HG03280 (cell line): ENCODE measurements around the gene ALPP.
"Not testable (repeated sequence)": the region's sequence is repeated elsewhere in the genome, so short reads cannot be mapped to it uniquely, and the experiment has no call there.

ENCODE experiments used
- ATAC-seq: cut with Tn5 transposase; IDR thresholded peaks from one replicate; pipeline ENCODE4 v1.9.1; 2021; ENCODE audit warnings: mild to moderate bottlenecking, moderate library complexity; ENCODE audit not compliant: unreplicated experiment

ALPP gene

DNA sequence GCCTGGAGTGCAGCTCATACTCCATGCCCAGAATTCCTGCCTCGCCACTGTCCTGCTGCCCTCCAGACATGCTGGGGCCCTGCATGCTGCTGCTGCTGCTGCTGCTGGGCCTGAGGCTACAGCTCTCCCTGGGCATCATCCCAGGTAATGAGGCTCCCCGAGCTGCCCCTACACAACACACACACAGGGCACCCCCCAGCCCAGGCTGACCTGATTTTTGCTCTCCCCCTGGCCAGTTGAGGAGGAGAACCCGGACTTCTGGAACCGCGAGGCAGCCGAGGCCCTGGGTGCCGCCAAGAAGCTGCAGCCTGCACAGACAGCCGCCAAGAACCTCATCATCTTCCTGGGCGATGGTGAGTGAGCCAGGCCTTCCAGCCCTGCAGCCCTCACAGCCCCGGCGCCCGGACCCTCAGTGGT, at the start of gene ALPP:
ALPP (plus strand) TSS at position 17 of the 417 bp plus-strand sequence; CDS start at position 69, 52 bp downstream.
- ATAC-seq, result not testable (repeated sequence)

DNA sequence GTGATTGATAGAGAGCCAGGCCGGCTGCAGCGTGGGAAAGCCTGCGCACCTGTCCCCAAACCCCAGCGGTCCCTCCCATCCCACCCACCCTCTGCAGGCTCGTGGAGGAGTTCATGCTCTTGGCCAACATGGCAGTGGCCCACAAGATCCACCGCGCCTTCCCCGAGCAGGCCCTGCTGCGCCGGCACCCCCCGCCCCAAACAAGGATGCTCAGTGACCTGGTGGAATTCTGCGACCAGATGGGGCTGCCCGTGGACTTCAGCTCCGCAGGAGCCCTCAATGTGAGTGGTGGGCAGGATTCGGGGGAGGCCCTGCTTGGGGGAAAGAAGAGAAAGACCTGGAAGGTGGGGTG, 48.9 kb upstream of the ALPP start:
- ATAC-seq, result no peak

DNA sequence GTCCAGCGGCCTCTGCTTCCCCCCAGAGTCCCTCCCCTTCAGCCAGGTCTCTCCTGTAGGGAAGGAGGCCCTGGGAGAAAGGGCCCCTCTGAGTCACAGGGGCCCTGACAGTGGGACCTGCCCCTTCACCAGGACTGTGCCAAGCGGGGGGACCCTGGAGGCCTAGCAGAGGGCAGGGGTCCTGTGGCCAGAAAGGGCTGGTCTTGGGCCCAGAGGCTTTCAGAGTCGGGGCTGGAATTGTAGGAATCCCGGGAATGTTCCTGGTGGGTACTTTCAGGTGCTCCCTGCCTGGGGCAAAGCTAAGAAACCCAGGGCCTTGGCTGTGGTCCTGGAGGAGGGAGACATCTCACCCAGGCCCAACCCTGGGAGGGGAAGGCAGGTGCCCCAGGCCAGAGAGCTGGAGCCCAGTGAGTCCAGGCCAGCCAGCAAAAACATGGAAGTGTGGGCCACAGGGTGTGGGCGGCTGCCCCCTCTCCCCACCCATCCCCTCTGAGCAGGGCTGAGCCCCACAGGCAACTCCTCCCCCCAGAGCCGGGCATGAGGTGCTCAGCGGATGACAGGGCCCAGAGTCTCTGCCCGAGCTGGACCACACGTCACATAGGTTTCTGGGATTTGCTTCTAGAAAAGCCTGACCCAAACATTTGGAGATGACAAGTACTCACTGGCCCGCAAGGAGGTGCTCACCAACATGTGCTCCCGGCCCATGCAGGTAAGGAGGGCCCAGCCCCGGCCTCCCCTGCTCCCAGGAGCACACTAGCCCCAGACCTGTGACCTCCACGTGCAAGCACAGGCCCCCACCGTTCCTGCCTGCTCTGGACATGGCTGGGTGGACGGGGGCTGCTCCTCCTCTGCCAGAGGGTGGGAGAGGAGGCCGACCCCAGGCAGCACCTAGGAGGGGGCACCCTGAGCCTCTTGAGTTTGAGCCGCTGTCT, 48.2 kb upstream of the ALPP start:
- no peak for ATAC-seq

DNA sequence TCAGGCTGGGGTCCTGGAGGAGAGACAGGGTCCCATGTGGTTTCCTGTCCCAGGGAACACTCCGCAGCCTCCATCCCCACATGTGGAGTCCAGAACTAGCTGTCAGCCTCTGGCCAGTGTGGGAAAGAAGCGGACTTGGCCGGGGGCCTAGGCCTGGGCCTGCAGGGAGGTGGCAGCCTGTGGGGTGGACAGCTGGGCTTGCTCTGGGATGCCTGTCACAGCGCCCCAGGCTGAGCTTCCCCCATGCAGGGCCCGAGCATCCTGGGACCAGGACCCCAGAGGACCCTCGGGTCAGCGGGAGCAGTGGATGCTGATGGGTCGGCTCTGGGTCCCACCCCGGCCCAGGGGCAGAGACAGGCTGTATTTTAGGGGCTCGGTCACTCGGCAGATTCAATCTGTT, 47.5 kb upstream of the ALPP start:
- ATAC-seq, result not testable (repeated sequence)

DNA sequence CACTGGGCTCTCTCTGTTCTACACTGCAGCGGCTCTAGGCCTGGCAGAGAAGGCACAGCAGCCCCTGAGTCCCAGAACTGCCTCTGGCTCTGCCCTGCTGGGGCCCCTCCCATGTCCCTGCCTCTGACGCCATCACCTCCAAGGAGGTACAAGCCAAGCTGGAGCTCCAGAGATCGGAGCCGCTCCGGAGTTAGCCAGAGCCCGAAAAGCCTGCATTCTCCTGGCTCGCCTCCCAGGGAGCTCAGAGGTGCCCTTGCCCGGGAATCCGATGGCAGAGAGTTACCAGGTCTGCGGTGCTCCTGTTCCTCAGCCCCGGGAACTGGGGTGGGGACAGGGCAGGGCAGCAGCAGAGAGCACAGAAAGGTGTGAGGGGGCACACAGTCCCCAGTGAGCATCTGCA, 46.9 kb upstream of the ALPP start:
- ATAC-seq, result not testable (repeated sequence)

DNA sequence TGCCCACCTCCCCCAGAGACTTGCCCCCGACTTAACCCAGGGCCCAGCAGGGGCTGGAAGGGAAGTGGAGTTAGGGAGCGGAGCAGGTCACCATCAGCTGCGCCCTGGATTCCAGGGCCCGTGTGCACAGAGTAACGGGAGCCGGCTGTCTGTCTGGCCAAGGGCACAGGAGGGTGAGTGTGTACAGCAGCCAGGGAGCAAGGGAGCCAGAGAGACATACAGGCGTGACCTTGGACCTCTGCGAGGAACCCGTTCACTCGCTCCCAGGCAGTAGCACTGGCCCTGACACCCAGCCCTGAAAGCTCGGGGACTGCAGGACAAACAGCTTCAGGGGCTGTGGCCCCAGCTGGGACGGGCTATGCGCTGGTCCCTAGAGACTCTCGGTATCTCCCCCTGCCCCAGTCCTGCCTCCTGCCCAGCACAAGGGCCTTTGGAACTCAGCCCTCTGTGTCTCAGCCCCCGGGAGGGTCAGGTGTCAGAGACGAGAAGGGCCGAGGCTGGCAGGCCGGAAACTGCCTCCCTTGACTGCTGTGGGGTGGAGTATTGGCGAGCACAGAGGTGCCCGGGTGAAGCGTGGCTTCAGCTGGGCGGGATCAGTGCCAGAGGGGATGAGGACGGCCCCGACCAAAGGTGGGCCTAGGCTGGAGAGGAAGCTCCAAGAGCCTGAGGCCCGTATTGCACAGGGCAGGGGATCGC, 46.2 kb upstream of the ALPP start:
- ATAC-seq, result not testable (repeated sequence)

DNA sequence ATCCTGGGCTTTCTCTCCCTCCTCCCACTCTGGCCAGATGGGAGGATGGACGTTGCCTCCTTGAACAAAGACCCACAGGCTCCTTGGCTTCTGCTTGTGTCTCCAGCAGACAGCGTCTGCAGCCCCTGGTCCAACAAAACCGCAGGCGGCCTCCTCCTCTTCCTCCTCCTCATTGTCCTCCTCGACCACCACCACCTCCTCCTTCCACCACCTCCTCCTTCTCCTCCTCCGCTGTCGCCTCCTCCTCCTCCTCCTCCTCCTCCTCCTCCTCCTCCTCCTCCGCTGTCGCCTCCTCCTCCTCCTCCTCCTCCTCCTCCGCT, 45.7 kb upstream of the ALPP start:
- ATAC-seq, result no peak

DNA sequence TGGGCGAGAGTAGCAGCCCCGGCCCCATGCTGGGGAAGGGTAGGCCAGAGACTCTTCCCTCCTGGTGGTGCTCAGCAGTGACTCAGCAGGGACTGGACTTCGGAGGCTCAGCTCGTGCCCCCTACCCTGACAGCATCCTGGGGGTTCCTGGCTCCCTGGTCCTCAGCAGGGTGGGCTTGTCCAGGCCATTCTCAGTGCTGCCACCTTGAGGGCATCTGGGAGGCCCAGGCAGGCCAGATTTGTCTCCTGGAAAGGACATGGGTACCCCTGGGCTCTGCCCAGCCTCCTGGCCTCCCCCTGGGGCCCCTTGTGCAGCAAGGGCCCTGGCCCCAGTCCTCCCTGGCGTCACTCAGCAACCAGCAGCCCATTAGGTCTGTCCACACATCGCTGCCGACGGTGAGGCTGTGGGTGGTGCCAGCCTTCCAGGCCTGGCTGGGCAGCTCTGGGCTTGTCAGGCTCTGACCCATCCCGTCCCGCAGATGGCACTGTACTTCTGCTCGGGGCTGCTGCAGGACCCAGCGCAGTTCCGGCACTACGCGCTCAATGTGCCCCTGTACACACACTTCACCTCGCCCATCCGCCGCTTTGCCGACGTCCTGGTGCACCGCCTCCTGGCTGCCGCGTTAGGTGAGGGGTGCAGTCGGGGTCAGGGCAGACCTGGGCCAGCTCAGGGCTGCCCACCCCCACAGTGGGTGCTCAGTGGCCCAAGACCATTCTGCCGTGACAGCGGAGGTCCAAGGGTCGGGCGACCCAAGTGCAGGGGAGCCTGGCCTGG, 45.0 kb upstream of the ALPP start:
- no peak for ATAC-seq

DNA sequence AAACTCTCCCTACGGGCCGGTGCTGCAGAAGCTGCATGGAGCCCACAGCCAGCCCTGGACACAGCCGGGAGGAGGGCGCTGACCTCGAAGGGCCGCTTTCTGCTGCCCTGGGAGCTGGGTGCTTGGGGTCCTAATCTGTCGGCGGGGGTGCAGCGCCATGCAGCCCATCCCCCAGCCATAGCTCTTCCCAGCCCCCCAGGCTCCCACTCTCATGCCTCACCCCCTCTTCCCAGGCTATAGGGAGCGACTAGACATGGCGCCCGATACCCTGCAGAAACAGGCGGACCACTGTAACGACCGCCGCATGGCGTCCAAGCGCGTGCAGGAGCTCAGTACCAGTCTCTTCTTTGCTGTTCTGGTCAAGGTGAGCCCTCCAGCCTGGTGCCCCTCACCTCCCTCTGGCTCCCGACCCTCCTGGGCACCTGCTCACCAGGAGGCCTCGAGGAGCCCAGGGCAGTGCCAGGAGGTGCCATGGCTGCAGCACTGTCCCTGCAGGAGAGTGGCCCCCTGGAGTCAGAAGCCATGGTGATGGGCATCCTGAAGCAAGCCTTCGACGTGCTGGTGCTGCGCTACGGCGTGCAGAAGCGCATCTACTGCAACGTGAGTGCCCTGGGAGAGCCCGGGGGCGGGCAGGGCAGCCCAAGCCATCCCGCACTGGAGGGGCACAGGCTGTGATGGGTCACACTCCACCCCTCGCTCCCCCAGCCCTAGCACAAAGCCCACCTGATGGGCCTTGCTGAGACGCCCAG, 44.2 kb upstream of the ALPP start:
- ATAC-seq, result not testable (repeated sequence)

DNA sequence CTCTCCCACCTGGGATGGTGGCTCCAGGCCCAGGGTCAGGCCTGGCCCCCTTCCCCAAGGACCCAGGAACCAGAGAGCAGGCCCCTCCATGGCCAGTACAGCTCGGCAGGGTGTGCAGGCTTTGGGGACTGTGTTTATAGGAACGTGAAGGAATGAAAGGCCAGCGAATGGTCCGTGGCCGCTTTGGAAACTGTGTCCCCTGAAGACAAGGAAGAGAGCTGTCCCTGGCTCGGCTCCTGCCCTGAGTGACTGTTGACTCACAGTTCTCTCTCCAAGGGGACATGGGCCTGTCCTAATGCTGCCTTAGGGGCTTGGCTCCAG, 43.7 kb upstream of the ALPP start:
- not testable (repeated sequence) for ATAC-seq

DNA sequence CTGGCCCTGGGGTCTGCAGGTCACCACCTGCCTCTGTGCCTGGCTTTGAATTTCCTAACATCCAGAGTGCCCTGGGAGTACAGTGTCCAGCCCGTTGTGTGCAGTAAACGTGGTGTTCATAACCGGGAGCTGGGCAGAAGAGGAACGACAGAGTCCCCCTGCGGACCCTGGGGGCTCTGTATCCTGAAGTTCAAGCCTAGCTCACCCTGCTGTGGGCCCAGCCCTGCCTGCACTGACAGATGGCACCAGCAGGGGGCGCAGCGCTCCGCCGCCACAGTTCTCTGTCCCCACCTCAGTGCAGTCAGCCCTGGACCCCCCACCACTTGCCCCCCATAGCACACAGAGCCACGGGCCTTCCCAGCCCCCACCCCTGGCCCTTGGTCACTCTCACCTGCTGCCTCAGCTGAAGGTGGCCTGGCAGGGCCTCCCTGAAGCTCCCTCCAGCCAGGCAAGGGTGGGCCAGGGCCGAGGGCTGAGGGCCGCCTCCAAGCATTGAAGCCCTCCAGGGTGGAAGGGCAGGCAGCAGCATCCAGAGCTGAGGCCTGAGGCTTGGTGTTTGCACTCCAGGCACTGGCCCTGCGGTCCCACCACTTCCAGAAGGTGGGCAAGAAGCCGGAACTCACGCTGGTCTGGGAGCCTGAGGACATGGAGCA, 43.2 kb upstream of the ALPP start:
- not testable (repeated sequence) for ATAC-seq

DNA sequence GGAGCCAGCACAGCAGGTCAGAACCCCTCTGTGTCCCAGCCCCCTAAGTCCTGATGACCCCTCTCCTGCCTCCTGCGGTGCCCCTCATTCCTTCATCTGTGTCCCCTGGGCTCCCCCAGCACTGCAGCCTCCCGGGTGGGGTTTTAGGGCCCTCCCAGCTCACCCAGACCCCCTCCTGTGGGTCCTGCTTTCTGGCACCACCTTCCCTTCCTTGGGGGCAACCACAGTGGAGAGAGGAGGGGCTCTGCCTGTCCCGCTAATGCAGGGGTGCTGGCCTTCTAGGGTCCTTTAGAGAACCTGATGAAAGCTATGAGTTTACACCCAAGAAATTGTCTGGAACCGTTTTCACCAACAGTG, 42.7 kb upstream of the ALPP start:
- no peak for ATAC-seq

DNA sequence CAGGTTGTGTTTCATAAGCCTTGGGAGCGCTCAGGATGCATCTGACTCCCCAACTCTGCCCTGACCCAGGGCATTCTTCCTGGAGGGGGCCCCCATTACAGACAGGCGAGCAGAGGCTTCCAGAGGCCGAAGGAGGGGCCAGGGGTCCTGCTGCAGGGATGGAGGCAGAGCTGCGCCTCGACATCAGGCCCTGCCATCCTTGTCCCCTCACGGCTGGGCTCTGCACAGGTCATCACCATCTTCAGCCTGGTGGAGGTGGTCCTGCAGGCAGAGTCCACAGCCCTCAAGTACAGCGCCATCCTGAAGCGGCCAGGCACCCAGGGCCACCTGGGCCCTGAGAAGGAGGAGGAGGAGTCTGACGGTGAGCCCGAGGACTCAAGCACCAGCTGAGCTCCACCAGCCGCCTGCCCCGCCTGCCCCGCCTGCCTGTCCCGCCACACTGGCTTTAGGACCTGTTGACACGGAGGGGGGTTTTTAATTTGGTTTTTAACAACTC, 42.3 kb upstream of the ALPP start:
- ATAC-seq, result no peak

DNA sequence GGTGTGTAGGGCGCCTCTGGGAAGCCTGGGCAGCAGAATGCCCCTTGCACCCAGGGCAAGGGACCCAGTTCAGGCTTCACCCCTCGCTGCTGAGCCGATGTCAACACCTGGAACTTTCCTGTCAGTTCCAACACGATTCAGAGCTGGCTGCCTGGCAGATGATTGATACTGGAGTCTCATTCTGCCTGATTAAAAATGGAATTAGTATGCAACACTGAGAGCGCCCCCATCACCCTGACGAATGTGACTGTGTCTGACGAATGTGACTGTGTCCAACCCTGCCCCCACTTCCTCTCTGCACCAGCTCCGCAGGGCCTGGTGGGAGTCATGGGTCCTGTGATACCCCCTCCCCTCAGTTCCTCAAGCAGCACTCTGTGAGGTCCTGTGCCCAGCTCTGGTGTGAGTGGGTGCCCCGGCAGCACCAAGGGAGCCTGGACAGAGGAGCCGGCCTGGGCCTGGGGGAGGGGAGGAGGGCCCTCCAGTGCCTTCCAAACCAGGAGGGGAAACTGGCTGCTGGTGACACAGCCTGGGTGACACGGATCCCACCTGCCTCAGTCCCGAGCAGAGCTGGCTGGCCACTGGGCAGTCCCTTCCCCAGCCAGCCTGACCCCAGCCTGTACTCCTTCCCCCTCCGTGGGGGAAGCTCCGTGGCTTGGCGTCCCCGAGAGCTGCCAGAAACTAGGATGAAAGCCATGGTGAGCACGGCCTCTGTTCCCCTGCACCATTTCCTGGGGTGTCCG, 41.4 kb upstream of the ALPP start:
- ATAC-seq, result no peak

DNA sequence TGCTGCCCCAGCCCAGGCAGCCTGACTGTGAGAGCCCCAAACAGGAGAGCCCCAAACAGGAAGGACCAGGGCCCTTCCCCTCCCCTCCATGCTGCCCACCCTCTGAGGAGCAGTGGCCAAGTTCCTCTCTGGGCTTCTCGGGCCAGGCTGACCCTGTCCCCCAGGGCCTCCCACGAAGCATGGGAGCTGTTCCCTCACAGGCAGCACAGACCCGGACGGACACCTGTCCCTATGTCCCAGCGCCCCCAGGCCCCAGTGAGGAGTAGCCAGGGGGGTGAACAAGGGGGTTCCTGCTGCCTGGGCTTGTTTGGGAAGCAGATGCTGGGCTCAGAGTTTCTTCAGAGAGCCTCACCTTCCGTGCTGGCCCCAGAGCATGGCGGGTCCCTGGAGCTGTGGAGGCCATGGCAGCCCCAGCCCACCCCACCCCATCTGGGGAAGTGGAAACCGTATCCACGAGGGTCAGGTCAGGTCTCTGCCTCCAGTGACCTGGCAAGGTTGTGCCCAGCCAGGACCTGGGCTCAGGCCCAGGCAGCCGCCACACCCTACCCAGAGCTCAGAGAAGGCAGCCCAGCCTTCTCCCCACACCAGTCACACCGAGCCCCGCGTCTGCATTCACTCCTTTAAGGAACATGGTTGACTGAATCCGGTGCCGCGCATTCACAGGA, 40.3 kb upstream of the ALPP start:
- ATAC-seq, result not testable (repeated sequence)

DNA sequence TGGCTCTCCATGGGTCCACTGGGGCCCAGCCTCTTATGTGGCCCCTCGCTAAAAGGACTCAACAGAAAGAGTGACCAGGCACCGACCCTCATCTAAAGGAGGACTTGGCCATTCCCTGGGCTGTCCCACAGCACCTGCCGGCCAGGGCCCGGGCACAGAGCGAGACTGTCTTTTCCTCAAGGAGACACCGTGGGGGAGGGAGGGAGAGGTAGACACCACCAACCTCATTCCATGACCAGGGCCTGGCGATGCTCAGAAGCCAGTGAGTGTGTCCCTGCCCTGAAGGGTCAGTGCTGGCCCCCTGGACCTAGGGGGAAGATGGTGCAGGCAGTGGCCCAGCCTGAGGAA, 39.8 kb upstream of the ALPP start:
- no peak for ATAC-seq

DNA sequence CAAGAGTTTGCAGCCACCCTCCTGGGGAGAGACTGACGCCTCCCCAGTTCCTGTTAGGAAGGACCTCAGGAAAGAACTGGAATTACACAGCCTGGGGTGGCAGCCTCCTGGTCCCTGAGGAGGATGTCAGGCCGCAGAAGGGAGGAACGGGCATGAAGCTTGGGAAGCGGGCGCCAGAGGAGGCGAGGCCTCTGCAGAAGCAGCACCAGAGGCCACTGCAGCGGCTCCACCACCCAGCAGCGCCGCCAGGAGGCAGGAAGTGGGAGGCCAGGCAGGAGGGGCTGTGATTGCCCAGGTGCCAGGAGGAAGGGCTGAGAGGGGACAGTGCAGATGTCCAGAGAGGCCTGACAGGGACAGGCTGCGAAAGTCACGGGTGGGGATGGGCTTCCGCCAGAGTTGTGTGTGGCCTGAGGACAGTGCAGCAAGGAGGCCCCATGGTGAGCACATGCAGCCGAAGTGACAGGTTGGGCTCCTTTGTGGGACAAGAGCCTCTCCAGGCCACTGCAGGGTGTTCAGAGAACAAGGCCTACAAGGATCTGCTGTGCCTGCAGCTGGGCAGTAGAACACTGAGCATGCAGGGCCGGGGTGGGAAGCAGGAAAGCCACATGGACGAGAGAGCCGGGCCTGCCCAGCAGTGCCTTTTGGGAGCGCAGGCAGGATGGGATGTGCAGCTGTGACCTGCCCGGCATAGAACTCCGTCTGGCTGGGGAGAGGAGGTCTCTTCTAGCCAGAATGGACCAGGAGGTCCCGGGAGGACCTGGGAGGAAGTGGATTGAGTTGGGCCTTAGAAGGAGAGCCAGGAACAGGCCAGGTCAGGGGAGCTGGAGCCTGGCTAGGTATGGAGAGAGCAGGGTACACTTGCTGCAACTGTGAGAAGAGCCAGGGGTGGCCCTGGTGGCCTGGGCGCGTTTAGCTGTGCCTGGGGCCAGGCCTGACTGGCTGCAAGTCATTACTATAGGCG, 39.1 kb upstream of the ALPP start:
- no peak for ATAC-seq
